GM10266 (cell line): Measurements from ENCODE around the gene SCNN1A.

Source experiments
- DNase-seq: peaks from one replicate; pipeline ENCODE4 v3.0.0; 2012; ENCODE audit errors: extremely low spot score
- TF ChIP-seq, protein P1 (sequence below): IDR thresholded peaks from 2 replicates; pipeline ENCODE4 v1.5.1; 2012; ENCODE audit warnings: mild to moderate bottlenecking, low read depth; ENCODE audit not compliant: control insufficient read depth, insufficient read depth; ENCODE audit errors: missing control alignments

Gene SCNN1A

DNA sequence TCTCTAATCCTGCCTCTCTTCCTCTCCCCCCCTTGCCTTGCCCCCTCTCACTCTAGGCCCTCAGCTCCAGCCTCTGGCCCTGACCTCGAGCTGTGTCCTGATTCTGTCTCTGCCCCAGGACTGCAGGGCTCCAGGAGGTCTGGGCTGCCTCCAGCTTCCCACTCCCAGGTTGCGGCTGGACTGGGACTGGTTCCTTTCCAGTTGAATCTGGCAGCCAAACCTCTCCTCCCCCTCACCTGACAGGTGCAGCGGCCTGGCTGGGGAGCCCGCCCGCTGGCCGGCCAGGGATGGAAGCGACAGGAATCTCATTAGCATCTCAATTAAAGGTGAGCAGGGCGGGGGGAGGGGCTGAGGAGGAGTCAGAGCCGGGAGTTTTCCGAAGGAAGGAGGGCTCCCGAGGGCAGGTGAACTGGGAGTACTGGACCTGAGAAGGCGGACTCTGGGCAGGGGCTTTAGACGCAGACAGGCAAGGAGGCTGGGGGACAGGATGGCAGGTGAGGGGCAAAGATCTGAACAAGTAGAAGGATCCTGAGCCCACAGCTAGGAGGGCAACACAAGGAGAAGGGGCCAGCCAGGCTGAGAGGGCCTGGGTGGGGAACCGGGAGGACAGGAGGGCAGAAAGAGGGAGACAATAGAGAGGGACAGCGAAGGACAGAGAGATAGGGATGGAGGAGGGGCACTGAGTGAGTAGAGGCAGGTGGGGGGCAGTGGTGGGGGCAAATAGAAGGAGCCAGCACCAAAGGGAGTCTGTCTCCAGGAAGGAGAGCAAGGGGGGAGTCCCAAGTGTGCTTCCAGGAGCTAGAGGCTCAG is at the start of gene SCNN1A:
SCNN1A (minus strand) TSS at position 295 of the 810 bp plus-strand sequence. CDS start 780 bp downstream, outside the sequence.
- DNase-seq = no peak

DNA sequence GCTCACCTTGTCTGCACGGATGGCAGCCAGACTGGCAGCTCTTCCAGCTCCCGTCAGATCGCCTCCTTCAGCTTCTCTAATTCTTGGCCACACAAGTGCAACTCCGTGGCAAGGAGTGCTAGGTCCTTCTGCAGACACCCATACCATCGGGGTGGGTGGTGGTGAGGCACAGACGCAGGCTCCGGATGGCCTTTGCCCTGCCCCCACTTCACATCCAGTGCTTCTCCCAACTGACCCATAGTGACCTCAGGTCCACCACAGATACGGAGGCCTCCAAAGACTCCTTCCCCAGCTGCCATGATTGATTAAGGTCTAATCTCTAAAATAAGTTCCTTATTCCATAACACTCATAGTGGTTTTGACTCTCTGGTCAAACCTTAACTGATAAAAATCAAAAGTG is 49.5 kb upstream of the SCNN1A start:
- DNase-seq = no peak
- TF ChIP-seq, protein P1, sequence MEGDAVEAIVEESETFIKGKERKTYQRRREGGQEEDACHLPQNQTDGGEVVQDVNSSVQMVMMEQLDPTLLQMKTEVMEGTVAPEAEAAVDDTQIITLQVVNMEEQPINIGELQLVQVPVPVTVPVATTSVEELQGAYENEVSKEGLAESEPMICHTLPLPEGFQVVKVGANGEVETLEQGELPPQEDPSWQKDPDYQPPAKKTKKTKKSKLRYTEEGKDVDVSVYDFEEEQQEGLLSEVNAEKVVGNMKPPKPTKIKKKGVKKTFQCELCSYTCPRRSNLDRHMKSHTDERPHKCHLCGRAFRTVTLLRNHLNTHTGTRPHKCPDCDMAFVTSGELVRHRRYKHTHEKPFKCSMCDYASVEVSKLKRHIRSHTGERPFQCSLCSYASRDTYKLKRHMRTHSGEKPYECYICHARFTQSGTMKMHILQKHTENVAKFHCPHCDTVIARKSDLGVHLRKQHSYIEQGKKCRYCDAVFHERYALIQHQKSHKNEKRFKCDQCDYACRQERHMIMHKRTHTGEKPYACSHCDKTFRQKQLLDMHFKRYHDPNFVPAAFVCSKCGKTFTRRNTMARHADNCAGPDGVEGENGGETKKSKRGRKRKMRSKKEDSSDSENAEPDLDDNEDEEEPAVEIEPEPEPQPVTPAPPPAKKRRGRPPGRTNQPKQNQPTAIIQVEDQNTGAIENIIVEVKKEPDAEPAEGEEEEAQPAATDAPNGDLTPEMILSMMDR = no peak

More for the DNA sequence above, at the start of gene SCNN1A:
- TF ChIP-seq, protein P1 = no peak

DNA sequence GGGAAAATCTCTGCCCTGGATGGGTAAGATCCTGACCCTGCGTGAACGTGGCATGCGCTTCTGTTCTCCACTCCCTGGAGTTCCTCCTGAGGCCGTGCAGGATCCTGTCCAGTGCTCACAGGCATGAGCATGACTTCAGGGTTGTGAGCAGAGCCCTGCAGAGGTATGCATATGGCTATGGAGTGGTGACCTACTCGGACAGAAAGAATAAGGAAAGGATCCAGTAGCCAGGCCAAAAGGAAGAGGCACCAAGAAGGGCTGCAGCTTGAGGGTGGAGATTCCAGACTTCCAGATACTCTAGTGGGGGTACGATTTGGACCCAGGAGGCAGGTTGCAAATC is 48.6 kb upstream of the SCNN1A start:
- TF ChIP-seq, protein P1 = no peak
- no peak for DNase-seq

DNA sequence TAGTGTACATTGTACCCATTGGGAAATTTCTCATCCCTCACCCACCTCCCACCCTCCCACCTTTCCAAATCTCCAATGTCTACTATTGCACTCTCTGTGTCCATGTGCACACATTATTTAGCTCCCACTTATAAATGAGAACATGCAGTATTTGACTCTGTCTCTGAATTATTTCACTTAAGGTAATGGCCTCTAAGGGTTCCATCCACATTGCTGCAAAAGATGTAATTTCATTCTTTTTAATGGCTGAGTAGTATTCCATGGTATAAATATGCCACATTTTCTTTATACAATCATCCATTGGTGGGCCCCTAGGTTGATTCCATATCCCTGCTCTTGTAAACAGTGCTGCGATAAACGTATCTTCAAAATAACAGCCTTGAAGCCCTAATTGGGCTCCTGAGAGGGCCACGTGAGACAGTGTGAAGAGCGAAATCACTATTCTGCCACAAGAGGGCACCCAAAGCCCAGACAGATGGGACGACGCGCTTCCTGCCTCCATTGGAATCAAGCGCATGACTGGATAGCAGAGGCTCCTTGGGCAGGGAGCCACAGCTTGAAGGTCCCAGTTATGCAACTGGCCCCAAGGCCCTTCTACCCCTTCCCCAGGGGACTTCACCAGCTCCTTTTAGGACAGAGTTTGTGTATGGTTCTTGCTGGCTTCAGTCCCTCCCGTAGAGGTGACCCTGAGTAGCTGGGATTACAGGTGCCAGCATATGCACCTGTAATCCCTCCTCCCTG is 48.1 kb upstream of the SCNN1A start:
- TF ChIP-seq, protein P1 = peak; percentile 91
- peak; percentile 78 for DNase-seq

DNA sequence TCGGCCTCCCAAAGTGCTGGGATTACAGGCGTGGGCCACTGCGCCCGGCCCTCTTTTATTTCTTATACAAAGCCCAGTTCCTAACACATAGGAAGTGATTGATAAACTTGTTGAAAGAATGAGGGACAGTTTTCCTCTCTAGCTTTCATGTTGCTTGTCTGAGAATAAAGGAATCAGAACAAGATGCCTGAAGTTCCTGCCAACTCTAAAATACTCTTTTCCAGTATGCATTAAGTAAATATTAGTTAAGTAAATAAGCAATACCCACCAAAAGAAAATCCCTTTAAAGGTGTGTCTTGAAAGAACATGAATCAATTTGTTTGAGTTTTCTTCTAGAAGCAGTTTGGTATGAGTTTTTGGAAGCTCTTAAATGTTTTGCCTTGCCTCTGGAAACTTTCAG is 45.0 kb upstream of the SCNN1A start:
- DNase-seq = no peak
- TF ChIP-seq, protein P1 = no peak

DNA sequence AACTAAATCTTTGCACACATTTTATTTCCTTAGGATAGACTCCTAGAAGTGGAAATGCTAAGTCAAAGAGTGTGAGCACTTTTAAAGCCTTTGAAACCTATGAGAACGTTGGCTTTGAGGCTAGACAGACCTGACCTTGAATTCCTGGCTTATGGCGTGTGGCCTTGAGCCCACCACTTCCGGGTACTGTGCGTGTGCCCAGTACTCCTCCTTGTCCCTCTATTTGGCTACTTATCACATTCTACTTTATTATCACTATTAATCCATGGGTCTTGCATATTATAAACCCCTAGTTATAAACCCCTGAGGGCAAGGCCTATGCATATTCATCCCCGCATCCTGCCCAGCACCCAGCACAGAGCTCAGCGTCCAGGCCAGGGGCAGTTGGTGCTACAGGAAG is 43.4 kb upstream of the SCNN1A start:
- DNase-seq = no peak

DNA sequence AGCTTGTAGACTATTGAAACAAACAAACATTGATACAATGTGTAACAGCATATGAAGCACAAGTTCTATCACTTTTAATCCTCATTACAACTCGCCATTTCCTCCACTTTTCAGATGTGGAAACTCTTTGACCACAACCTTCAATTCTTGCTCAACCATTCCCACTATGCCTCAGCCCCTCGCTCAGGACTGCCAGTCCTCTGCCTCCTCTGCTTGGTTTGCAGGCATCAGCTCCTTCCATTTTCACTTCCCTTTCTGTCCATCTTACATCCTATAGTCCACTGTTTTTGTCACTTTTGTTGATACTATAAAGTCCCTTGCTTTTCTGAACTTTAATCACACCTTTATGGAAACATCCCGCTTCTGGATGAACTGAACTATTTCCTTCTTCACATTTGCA is 41.2 kb upstream of the SCNN1A start:
- TF ChIP-seq, protein P1 = no peak
- no peak for DNase-seq

More for the DNA sequence above, 43.4 kb upstream of the SCNN1A start:
- TF ChIP-seq, protein P1 = no peak
